Stimulated activated CD8-positive, alpha-beta memory T cell treated with anti-CD3 and anti-CD28 coated beads, Interleukin-15, amount 100 ng/mL, for 48 hours (primary cell): ENCODE results near the gene KRT20.
A peak's percentile ranks its signal among the peaks of the same experiment; 100 is the strongest.
"Not testable (repeated sequence)": the region's sequence is repeated elsewhere in the genome, so short reads cannot be mapped to it uniquely, and the experiment has no call there.

Experiments
- DNase-seq, 2 donors: peaks; one replicate each; pipeline ENCODE4 v3.0.0-alpha.2; 2020; ENCODE audit warnings: low read depth in 2 of 2

Gene KRT20

GRCh38 chr17:40884708-40885512 is at the start of gene KRT20:
Gene KRT20 (minus strand): TSS chr17:40885242. CDS start chr17:40885185, 57 bp downstream.
- no peak for DNase-seq

DNA sequence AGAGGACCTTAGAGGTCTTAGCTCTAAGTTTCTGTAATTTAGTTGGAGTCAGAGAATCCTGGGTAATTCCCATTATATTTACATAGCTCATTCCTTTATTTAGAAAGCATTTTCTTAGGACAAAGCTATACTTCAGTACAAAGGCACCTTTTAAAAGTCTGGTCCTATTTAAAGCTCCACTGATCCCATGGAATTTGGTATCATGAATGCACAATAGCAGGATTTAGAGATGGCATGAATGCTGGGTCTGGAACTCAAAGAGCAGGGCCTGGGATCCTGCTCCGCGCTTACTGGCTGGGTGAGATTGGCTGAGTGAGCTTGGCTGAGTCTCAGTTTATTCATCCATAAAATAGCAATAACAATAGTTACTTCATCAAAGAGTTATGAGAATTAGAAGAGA is 47.6 kb upstream of the KRT20 start:
- no peak for DNase-seq

DNA sequence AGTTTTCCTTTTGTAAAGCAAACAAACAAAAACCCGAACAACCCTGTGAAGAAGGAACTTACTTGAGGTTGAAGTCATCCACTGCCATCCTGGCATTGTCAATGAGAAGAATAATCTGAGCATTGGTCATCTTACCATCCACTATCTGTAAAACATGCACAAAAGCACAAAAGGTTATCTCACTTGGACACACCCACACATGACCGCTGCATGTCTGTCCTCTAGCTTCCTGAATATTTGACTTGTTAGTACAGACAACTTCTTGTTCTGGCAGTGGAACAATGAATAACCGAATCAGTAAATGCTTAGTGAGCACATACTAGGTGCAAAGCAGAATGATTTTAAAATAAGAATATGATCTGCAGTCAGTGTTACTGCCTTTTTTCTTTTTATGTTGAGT is 46.3 kb upstream of the KRT20 start:
- DNase-seq, result no peak

GRCh38 chr17:40926341-40926740 is 41.3 kb upstream of the KRT20 start:
- no peak for DNase-seq

DNA sequence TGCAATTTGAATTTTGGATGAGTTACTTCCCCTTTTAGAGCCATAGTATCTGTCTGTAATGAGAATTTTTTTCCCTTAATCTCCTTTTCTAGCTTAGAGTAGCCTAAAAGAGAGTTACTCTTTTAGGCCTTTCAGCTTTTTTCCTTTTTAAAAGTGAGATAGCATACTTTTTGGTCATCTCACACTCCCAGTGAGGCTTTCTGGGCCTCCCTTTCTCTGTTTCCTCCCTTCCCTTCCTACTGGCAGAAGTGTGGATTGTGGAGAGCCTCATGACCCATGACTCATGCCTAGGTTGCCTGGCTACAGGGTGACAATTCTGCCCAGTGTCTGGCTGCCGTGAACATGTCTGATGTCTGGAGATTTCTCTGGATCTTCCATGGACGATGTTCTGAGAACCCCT is 37.2 kb upstream of the KRT20 start:
- no peak for DNase-seq

GRCh38 chr17:40921026-40921425 is 36.0 kb upstream of the KRT20 start:
- no peak for DNase-seq

DNA sequence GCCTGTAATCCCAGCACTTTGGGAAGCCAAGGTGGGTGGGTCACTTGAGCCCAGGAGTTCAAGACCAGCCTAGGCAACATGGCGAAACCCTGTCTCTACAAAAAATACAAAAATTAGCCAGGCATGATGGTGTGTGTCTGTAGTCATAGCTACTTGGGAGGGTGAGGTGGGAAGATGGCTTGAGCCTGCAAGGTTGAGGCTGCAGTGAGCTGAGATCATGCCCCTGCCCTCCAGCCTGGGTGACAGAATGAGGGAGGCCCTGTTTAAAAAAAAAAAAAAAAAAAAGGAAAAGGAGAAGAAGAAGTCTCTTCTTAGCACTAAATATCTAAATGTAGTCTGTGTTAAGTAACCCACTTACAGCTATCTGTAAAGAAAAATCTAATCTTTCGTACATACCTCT is 32.1 kb upstream of the KRT20 start:
- not testable (repeated sequence) for DNase-seq

DNA sequence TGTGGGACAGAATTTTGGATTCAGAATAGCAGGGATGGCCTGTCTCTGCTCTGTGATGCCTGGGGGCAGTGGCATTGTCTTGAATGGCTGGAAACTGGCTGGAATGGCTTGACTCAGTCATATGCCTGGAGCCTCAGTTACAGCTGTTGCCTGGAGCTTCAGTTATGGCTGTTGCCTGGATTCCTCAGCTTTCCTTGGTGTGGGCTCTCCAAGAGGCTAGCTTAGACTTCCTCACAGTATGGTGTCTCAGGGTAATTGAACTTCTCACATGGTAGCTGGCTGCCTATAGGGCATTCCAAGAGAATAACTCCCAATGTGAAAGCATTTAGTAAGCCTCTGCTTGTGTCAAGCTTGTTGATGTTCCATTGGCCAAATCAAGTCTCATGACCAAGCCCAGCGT is 31.3 kb upstream of the KRT20 start:
- DNase-seq, result no peak

- no peak for DNase-seq
Observed at GRCh38 chr17:40915721-40916256, 30.7 kb upstream of the KRT20 start.

- no peak for DNase-seq
Observed at GRCh38 chr17:40915199-40915661, 30.2 kb upstream of the KRT20 start.

DNA sequence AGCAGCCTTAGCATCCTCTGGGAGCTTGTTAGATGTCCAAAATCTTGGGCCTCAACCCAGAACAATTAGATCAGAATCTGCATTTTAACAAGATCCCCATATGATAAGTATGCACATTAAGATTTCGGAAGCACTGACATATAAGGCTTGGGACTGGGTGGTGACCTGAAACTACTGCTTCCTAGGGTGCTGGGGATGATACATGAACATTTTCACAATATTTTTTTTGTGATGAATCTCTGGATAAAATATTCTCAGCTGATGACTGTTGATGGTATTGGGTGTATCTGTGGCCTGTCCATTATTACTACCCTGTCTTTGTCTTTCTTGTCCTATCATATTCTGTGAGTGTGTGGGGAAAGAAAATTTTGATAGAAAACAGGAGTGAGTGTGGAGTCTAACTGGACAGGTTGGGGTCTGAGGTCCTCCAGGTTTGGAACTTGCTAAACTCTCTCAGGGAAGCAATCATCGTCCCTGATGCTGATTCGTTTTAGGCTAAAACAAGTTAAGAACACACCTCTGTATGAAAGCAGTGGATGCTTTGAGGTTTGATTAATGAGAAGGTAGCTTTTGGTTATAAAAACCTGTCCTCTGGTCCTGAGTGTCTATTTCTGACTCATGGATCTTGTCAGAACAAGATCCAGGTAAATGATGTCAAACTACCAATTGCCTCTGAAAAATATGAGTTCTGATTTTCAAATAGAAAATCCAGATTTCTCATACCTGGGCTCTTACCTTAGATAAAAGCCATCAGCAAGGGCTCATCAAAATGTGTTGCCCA is 29.2 kb upstream of the KRT20 start:
- DNase-seq, result no peak

GRCh38 chr17:40912486-40913210 is 27.6 kb upstream of the KRT20 start:
- no peak for DNase-seq

- DNase-seq, result no peak
Observed at GRCh38 chr17:40910441-40910841, 25.4 kb upstream of the KRT20 start.

DNA sequence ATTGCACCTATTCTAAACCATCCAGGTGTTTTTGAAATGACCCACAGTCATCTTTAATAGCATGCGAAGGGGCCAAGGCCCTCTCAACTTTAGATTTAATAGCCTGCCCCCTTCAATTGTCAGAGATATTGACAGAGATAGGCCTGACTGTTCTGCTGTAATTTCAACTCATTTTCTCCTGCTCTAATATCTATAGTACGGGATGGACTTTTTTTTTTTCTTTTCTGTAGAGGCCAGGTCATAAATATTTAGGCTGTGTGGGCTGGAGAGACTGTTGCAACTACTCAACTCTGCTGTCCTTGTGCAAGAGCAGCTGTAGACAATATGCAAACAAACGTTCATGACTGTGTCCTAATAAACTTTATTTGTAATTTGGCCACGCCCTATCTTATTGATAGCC is 24.7 kb upstream of the KRT20 start:
- DNase-seq, result no peak

DNA sequence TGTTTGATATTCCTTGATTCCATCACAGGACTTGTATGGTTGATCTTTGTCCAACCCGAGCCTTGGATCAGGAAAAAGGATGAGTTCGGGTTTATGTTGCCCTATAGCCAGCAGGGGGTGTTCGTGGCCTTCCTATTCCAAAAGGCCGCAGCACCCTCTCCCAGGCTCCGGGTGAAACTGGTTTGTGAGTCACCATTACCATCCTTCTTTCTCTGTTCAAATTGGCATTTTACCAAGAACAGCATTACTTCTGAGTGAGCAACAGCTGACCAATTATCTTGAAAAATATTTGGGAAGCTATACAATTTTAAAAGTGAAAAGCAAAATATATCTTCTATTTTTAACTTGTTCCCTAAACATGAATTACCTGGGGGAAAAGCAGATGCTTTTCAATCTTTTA is 24.3 kb upstream of the KRT20 start:
- DNase-seq, result peak; percentile 36 to 44

GRCh38 chr17:40906613-40907012 is 21.6 kb upstream of the KRT20 start:
- DNase-seq, result no peak

DNA sequence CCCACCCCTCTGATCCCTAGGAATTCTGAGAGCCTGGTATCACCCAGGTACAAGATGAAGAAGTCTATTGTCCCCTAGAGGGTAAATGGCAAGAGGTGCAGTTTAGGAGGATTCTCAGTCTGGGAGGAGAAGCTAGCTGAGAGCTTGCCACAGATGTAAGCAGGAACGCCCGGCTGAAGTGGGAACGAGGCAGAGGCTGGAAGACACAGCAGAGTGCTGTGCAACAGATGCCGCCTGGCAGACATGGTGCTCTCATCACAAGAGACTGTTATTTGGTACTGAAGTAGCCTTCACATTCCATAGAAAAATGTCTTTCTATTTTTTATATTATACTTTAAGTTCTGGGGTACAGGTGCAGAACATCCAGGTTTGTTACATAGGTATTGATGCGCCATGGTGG is 20.3 kb upstream of the KRT20 start:
- DNase-seq, result no peak

DNA sequence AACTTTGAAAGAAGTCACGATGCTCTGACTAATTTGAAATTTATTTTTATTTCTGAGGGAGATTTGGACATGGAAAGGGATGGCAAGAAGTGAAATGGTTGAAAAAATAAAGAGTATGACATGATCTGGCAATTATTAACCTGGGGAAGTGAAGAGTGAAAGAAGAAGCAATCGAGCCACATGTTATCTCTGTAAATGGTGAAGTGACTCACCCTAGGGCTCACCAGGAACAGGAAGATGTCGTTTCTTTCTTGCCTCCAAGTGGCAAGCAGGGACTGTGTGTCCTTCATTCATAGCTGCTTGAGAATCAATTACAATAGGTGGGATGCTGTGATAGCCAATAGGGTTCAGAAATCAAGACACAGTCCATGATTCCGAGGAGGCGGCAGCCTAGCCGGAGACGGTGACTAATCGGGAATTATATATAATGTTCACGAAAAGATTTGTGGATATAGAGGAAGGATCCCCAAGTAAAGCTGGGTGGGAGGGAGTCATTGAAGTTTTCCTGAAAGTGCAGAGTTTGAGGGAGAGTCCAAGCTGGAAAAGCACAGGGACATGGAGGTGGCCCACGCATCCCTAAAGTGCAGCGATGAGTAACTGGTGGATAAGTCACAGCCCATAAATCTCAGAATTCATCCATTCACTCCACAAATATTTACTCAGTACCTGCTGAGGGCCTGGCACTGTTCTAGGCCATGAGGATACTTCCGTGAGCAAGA is 18.2 kb upstream of the KRT20 start:
- DNase-seq, result no peak

- no peak for DNase-seq
Observed at GRCh38 chr17:40902498-40902897, 17.5 kb upstream of the KRT20 start.

GRCh38 chr17:40901981-40902474 is 17.0 kb upstream of the KRT20 start:
- DNase-seq, result no peak

GRCh38 chr17:40900809-40901356 is 15.8 kb upstream of the KRT20 start:
- no peak for DNase-seq
